Medulla oblongata (tissue), 1 donor: Measurements from ENCODE around the gene SCAMP2.
"Not testable (repeated sequence)": the region's sequence is repeated elsewhere in the genome, so short reads cannot be mapped to it uniquely, and the experiment has no call there.

Experiments
- DNase-seq: peaks from one replicate; pipeline ENCODE4 v3.0.0-alpha.2; 2015; ENCODE audit errors: extremely low spot score

The SCAMP2 gene

GRCh38 chr15:74873036-74873755 is at the start of gene SCAMP2:
SCAMP2 (minus strand) TSS chr15:74873365; CDS start chr15:74873255, 110 bp downstream.
- peak; percentile 98 for DNase-seq

GRCh38 chr15:74920456-74920855 is 47.3 kb upstream of the SCAMP2 start:
- no peak for DNase-seq

- no peak for DNase-seq
Observed at GRCh38 chr15:74917676-74918075, 44.5 kb upstream of the SCAMP2 start.

- DNase-seq = not testable (repeated sequence)
Observed at GRCh38 chr15:74913799-74914198, 40.6 kb upstream of the SCAMP2 start.

GRCh38 chr15:74913041-74913440 is 39.9 kb upstream of the SCAMP2 start:
- DNase-seq = no peak

GRCh38 chr15:74908635-74909034 is 35.5 kb upstream of the SCAMP2 start:
- DNase-seq = no peak

- DNase-seq = peak; percentile 13
Observed at GRCh38 chr15:74907163-74907870, 34.2 kb upstream of the SCAMP2 start.

GRCh38 chr15:74906450-74907162 is 33.4 kb upstream of the SCAMP2 start, which contains the start of gene FAM219B:
FAM219B (minus strand) TSS chr15:74906851; CDS start chr15:74906800, 51 bp downstream.
- peak; percentile 95 for DNase-seq

GRCh38 chr15:74906067-74906449 is 32.9 kb upstream of the SCAMP2 start:
- DNase-seq = peak; percentile 32

- no peak for DNase-seq
Observed at GRCh38 chr15:74904190-74904805, 31.1 kb upstream of the SCAMP2 start.

- DNase-seq = no peak
Observed at GRCh38 chr15:74903676-74904075, 30.5 kb upstream of the SCAMP2 start.

- no peak for DNase-seq
Observed at GRCh38 chr15:74902295-74903075, 29.3 kb upstream of the SCAMP2 start.

- peak; percentile 54 for DNase-seq
Observed at GRCh38 chr15:74901612-74902063, 28.5 kb upstream of the SCAMP2 start.

- no peak for DNase-seq
Observed at GRCh38 chr15:74897300-74897701, 24.1 kb upstream of the SCAMP2 start.

- no peak for DNase-seq
Observed at GRCh38 chr15:74896316-74896715, 23.2 kb upstream of the SCAMP2 start.

- no peak for DNase-seq
Observed at GRCh38 chr15:74895830-74896229, 22.7 kb upstream of the SCAMP2 start.

GRCh38 chr15:74894383-74894782 is 21.2 kb upstream of the SCAMP2 start:
- DNase-seq = not testable (repeated sequence)

- no peak for DNase-seq
Observed at GRCh38 chr15:74893627-74894026, 20.5 kb upstream of the SCAMP2 start.

GRCh38 chr15:74892931-74893330 is 19.8 kb upstream of the SCAMP2 start:
- no peak for DNase-seq

- DNase-seq = no peak
Observed at GRCh38 chr15:74892313-74892712, 19.1 kb upstream of the SCAMP2 start.

GRCh38 chr15:74891469-74891868 is 18.3 kb upstream of the SCAMP2 start:
- no peak for DNase-seq
